GM10248 (cell line): Measurements from ENCODE around the gene PYDC1.
A peak's percentile ranks its signal among the peaks of the same experiment; 100 is the strongest.
"Not testable (repeated sequence)": the region's sequence is repeated elsewhere in the genome, so short reads cannot be mapped to it uniquely, and the experiment has no call there.

ENCODE experiments used
- CTCF ChIA-PET: fragments of 300-600 bp; sonication (Branson Sonifier 250); formaldehyde crosslinking; extraction: SDS; loops from one replicate; lab custom pipeline; 2021; ENCODE audit warnings: antibody characterized with exemption; lab: Yijun Ruan, JAX
- POLR2A ChIA-PET: fragments of 350-650 bp; sonication (Branson Sonifier 250); formaldehyde crosslinking; extraction: SDS; loops from one replicate; lab custom pipeline; 2020; ENCODE audit warnings: antibody characterized with exemption; lab: Yijun Ruan, JAX
- DNase-seq: peaks from one replicate; pipeline ENCODE4 v3.0.0; 2012; ENCODE audit errors: extremely low spot score
- CTCF ChIP-seq: IDR thresholded peaks from 2 replicates; pipeline ENCODE4 v1.5.1; 2012; ENCODE audit warnings: mild to moderate bottlenecking, low read depth; ENCODE audit errors: extremely low read depth, missing control alignments, control extremely low read depth

PYDC1 gene

DNA sequence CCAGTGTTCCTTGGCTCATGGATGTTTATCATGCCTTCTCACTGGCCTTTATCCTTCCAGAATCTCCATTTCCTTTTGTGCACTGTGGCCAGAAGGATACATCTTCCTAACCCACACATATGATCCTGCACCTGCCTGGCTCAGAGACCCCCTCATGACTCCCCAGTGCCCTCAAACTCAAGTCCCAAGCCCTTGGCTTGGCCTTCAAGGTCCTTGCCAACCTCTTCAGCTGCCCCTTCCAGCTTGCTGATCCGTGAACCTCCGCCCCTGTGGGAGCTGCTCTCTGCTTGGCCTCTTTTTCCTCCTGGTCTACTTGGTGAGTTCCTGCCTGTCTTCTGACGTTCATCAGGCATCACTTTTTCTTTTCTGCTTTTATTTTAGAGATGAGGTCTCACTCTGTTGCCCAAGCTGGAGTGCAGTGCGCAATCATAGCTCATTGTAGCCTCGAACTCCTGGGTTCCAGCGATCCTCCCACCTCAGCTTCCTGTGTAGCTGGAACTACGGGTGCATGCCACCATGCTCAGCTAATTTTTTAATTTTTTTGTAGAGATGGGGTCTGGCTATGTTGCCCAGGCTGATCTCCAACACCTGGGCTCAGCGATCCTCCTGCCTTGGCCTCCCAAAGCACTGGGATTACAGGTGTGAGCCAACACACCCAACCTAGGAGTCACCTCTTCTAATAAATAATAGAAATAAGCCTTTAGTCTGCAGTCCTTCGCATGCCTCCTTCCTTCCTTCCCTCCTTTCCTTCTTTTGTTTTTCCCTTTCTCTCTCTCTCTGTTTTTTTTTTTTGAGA is 11.9 kb downstream of the PYDC1 start:
- no peak for TF ChIP-seq CTCF
- CTCF ChIA-PET = no interaction called here
- no peak for DNase-seq
- POLR2A ChIA-PET = no interaction called here

- ChIA-PET CTCF (interaction anchor here (0.9 to 3.3 kb wide), 8 partner anchors 9 to 666 kb away, joined by 3 to 13 read pairs (median 5); partner anchors contain the start of genes PYDC1 and ZNF843), POLR2A (interaction anchor here (0.5 to 1.9 kb wide), 6 partner anchors 15 to 196 kb away, joined by 3 to 11 read pairs (median 4); partner anchors contain the start of gene FUS)
- peak; percentile 76 for DNase-seq
- no peak for TF ChIP-seq CTCF
Measured at GRCh38 chr16:31202414-31203375, 14.2 kb downstream of the PYDC1 start, which contains the start of gene PYCARD. PYCARD (minus strand) TSS chr16:31202760; CDS start chr16:31202690, 70 bp downstream.

- CTCF ChIA-PET = interaction anchor here (0.7 to 3.3 kb wide), 12 partner anchors 8 to 667 kb away, joined by 3 to 13 read pairs (median 4); partner anchors contain the start of genes PYDC1 and ZNF843
- peak; percentile 80 for DNase-seq
- no peak for TF ChIP-seq CTCF
- POLR2A ChIA-PET = interaction anchor here (0.5 to 4.8 kb wide), 11 partner anchors 12 to 1515 kb away, joined by 3 to 21 read pairs (median 4); partner anchors contain the start of gene FUS
Measured at GRCh38 chr16:31201582-31202413, 15.1 kb downstream of the PYDC1 start.

DNA sequence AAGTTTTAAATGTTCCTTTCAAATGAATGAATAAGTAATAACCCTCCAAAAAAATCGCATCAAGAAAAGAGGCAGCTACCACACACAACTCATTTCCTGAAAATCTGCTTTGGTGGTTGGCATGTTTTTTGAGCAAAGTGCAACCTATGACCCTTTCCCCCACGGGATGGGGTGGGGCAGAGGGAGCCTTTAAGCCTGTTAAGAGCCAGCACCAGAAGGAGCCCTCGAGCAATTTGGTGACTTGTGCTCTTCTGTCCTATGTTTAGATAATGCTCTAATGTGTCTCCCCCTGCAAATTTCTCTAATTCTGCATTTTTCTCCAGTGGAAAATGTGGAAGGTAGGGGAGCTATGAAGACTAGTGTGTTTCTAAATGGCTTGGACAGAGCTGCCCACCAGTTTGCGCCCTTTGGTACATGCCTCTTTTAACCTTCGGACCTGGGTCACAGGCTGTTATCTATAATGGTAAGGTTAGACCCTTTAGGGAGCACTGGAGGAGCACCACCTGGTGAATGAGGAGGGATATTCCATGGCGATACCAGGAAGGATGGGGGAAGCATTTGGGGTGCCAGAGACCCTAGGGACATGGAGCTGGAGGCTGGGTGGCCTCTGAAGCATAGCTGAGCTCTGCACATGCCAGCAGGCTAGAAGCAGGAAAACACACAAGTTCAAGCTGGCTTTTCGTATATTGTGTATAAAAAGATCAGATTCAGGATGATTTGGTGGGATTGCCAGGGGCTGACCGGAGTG is 15.9 kb downstream of the PYDC1 start:
- ChIA-PET POLR2A (interaction anchor here (0.8 to 4.8 kb wide), 4 partner anchors 11 to 182 kb away, joined by 3 to 21 read pairs (median 6); partner anchors contain the start of gene FUS), CTCF (interaction anchor here (0.7 to 3.3 kb wide), 9 partner anchors 9 to 255 kb away, joined by 3 to 13 read pairs (median 3); partner anchors contain the start of genes PYDC1 and ZNF843)
- DNase-seq = peak; percentile 51
- TF ChIP-seq CTCF = peak; percentile 35

GRCh38 chr16:31200111-31200510 is 16.8 kb downstream of the PYDC1 start:
- ChIA-PET CTCF (interaction anchor here (1.6 kb wide), 1 partner anchor 58 kb away, joined by 3 read pairs; no protein-coding TSS in a partner anchor), POLR2A (interaction anchor here (1.7 to 4.8 kb wide), 2 partner anchors 11 to 20 kb away, joined by 9 to 21 read pairs; partner anchors contain the start of gene FUS)
- DNase-seq = not testable (repeated sequence)
